Adrenal gland (tissue), 5 donors: ENCODE measurements around the gene DLG2.

Source experiments
- POLR2A ChIP-seq, 2 donors: fragments of 450-650 bp; IDR thresholded peaks; one replicate each; pipeline ENCODE4 v1.6.1; 2017; ENCODE audit warnings: antibody characterized with exemption in 2 of 2, mild to moderate bottlenecking in 2 of 2, moderate library complexity in 1 of 2
- TF ChIP-seq, protein P1 (sequence below), 6 experiments: fragments of 450-650 bp in 4 of 6; fragments of 200-600 bp in 2 of 6; sonication (generic) in 1 of 6; IDR thresholded peaks; 1 replicate in 5 of 6; 2 replicates in 1 of 6; pipeline versions ENCODE4 v1.5.1 to v1.8.0; 2016 to 2021; ENCODE audit warnings: antibody characterized with exemption in 6 of 6, mild to moderate bottlenecking in 2 of 6, moderate library complexity in 1 of 6
- donor health status: DM: no; HTN: no; CAD: no.

GRCh38 chr11:83785942-83786341, 1841.2 kb downstream of the DLG2 start:
- TF ChIP-seq, protein P1, sequence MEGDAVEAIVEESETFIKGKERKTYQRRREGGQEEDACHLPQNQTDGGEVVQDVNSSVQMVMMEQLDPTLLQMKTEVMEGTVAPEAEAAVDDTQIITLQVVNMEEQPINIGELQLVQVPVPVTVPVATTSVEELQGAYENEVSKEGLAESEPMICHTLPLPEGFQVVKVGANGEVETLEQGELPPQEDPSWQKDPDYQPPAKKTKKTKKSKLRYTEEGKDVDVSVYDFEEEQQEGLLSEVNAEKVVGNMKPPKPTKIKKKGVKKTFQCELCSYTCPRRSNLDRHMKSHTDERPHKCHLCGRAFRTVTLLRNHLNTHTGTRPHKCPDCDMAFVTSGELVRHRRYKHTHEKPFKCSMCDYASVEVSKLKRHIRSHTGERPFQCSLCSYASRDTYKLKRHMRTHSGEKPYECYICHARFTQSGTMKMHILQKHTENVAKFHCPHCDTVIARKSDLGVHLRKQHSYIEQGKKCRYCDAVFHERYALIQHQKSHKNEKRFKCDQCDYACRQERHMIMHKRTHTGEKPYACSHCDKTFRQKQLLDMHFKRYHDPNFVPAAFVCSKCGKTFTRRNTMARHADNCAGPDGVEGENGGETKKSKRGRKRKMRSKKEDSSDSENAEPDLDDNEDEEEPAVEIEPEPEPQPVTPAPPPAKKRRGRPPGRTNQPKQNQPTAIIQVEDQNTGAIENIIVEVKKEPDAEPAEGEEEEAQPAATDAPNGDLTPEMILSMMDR (IDR thresholded peaks at IDR 0.05): no peak
- no peak for TF ChIP-seq POLR2A (IDR thresholded peaks at IDR 0.05)
